GM18873 (cell line): Measurements from ENCODE around the gene CCDC57.

Source experiments
- ATAC-seq: cut with Tn5 transposase; IDR thresholded peaks from one replicate; pipeline ENCODE4 v1.9.1; 2021; ENCODE audit warnings: mild to moderate bottlenecking, moderate library complexity, moderate number of reproducible peaks; ENCODE audit not compliant: unreplicated experiment, low FRiP score

CCDC57 gene

GRCh38 chr17:82076018-82076784 is 136.4 kb downstream of the CCDC57 start:
- no peak for ATAC-seq

DNA sequence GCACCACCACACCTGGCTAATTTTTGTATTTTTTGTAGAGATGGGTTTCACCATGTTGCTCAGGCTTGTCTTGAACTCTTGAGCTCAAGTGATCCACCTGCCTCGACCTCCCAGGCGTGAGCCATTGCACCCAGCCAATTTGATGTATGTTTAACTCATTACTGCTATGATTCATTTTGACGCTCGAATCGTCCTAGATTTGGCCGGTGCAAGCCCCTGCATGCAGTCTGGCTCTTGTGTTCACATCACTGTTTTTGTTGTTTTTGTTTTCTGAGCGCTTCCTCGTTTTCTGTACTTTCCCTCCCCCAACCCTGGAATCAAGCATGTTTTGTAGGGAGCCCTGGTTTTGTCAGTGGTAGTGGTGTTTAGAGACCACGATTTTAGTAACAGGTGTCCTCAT is 139.2 kb downstream of the CCDC57 start:
- ATAC-seq, result no peak

GRCh38 chr17:82072827-82073226 is 139.8 kb downstream of the CCDC57 start:
- ATAC-seq, result no peak

- no peak for ATAC-seq
Observed at GRCh38 chr17:82070611-82071010, 142.0 kb downstream of the CCDC57 start.

- ATAC-seq, result no peak
Observed at GRCh38 chr17:82065638-82066303, 146.9 kb downstream of the CCDC57 start, which contains the start of gene DUS1L. Gene DUS1L, minus strand, starts transcription at chr17:82065804. Its CDS starts 745 bp downstream, at chr17:82065059.

- no peak for ATAC-seq
Observed at GRCh38 chr17:82065193-82065637, 147.4 kb downstream of the CCDC57 start.

- no peak for ATAC-seq
Observed at GRCh38 chr17:82064433-82065192, 148.0 kb downstream of the CCDC57 start.

DNA sequence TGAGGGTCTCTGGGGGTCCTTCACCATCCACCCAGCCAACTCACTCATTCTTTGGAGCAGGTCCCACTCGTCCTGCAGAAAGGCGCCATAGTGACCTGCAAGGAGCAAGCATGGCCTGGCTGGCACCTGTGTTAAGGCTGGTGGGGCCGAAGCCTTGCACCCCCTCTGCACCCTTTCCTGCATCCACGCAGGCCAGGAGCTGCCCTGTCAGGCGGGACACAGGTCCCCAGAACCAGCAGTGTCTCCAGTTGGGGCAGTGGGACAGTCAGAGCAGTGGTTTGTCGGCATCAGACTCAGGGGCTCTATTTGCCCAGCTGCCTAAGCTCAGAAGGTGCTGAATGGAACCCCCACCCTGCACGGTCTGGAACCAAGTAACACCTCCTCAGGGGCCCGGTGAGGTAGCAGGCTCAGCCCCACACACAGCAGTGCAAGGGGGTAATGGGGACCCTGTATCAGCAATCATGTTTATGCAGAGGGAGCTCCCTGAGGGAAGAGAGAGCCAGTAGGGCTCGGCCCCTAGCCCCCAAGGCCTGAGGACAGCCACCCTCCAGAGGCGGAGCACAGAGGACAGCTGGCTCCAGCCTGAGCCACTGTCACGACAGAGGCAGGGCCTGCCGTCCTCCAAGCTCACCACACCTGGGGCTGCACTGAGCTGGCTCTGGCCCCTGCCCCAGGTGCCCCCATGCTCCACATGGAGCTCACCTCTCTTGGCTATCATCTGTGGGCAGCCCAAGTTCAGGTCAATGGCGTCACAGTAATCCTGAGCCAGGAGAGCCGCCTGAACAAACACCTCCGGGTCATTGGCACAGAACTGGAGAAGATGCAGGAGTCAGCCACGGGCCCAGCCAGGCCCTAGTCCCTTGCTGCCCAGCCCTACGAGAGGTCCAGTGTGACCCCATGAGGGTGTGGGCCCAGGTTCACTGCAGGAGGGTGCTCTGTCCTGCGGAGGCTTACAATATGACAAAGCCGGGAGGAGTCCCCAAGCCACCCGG is 148.9 kb downstream of the CCDC57 start:
- ATAC-seq, result no peak

DNA sequence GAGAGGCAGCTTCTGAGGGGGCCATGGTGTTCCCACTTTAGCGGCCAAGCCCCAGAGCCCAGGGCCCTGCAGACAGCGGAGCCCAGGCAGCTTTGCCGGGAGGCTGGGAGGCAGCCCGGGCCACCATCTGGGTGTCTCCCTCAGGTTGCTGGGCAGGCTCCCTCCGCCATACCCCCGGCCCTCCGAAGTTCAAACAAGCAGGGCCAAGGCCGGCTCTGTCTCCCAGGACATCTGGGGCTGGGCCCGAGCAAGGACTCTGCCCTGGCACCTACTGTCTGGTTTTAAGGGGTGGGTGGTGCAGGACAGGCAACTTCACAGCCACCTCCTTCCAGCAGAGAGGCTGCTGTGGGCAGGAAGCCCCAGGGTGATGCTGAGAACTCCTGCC is 149.7 kb downstream of the CCDC57 start:
- ATAC-seq, result no peak

DNA sequence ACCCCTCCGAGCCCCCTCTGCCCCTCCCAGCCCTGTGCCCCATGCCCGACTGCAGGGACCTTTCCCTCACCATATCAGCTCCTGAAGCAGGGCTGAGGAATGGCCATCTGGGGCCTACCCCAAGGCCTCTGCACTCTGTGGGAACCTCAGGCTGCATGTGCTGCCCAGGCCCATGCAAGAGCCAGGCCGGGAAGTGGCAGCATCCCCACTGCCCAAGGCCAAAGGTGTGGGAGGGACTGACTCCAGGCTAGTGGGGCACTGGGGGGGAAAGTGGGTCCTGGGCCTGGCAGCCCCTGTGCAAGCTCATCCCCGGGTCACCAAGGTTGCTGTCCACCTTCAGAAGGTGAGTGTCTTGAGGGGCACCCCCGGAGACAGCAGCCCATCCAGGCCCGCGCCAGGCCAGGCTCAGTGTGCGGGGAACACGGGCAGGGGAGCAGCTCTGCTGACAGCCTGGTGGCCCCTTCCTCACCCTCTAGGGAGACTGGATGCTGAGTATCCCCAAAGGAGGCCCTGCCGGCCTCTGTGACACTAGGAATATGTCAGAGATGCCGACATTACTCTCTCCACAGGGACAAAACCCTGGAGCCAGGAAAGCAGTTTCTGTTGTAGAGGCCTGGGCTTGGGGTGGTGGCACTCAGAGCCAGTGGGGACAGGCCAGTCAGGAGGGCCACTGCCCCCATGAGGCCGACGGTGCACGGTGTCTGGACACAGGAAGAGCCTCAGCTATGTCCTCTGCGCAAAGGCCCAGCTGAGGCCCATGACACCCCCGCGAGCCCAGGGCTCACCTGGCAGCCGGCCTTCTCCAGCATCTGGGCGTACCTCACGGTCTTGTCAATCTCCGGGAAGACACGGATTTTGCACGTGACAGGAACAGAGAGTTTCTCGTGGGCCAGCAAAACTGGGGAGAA is 150.3 kb downstream of the CCDC57 start:
- ATAC-seq, result no peak

- no peak for ATAC-seq
Observed at GRCh38 chr17:82061047-82061925, 151.4 kb downstream of the CCDC57 start.

- ATAC-seq, result no peak
Observed at GRCh38 chr17:82060614-82061013, 152.0 kb downstream of the CCDC57 start.

DNA sequence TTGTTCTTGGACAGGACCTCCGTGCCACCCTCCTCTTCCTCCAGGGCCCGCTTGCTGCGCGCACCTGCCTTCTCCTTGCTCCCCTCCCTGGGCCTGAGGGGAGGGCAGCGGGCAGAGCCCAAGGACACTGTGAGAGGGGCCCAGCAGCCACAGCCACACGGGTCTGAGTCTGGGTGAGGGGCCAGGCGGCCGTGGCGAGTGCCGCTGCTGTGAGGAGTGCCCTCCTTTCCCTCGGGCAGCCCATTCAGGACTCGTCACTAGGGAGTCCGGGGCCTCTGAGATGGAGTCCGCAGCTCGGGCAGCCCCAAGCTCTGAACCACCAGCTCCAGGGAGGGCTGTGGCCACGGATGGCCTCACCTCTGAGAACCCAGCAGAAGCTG is 152.7 kb downstream of the CCDC57 start:
- ATAC-seq, result no peak

GRCh38 chr17:82059272-82060000 is 153.2 kb downstream of the CCDC57 start:
- ATAC-seq, result no peak

DNA sequence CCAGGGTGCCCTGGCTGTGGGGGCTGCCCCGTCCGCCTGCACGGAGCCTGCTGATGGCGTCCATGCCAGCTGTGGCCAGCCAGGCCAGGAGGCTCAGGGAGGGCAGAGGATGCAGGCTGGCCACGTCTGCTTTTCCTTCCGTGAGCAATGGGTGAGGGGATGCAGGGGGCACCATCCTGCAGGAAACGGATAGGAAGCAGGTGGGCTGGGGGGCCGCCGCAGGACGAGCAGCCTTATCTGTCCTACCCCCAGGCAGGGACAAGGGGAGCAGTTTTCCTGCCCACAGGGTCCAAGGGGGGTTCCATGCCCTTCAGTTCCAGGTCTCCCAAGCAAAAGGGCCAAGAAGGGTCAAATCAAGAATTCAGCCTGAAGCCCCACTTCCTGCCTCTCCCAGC is 153.8 kb downstream of the CCDC57 start:
- ATAC-seq, result no peak

DNA sequence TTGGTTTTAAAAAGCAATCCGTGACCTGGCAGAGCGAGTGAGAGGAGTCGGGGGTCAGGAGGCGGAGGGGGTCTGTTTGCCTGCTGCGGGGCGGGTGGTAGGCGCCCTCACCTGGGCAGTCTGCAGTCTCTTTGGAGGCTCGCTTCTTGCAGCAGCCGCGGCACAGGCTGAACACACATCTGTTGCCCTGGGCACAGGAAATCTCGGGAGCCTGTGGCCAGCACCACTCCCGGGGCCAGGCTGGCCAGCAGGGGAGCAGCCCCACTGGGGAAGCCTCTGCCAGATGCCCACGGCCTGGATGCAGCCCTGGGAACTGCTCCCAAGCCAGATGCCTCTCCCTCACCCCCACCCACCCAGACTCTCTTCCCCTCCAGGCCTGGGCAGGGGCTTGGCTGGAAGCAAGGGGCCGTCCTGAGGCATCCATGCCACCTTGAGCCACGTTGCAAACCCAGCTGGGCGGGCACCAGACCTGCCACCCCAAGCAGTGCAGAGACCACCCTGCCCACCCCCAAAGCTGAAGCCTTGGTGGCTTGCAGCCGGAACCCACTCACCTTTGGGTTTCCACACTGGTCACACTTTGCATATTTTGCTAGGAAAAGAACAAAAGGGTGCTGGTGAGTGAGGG is 154.3 kb downstream of the CCDC57 start:
- ATAC-seq, result no peak
